Right atrium auricular region (tissue), 2 donors: Measurements from ENCODE around the gene SFXN4. TPM values are rescaled to one million over a fixed set of nuclear protein-coding genes. Genes with fewer than 3 reads are reported as not detected.
"Not testable (repeated sequence)": the region's sequence is repeated elsewhere in the genome, so short reads cannot be mapped to it uniquely, and the experiment has no call there.

ENCODE experiments used
- DNase-seq: peaks from one replicate; pipeline ENCODE4 v3.0.0-alpha.2; 2019; ENCODE audit warnings: low spot score
- H3K27ac ChIP-seq, 2 donors: fragments of 200-600 bp; sonication (generic); 1 replicate in 1 of 2; 2 replicates in 1 of 2; pipeline ENCODE4 v1.5.1; 2016 to 2019
- H3K27me3 ChIP-seq, 2 donors: fragments of 200-600 bp; sonication (generic); one replicate each; pipeline versions ENCODE4 v1.5.1 to v1.6.0; 2017 to 2019
- H3K36me3 ChIP-seq: fragments of 200-600 bp; sonication (generic); one replicate; pipeline ENCODE4 v1.5.1; 2016
- H3K4me1 ChIP-seq, 2 donors: fragments of 200-600 bp; sonication (generic); one replicate each; pipeline versions ENCODE4 v1.5.1 to v1.6.0; 2017 to 2019
- H3K4me3 ChIP-seq, 2 donors: fragments of 200-600 bp; sonication (generic); 1 replicate in 1 of 2; 2 replicates in 1 of 2; pipeline ENCODE4 v1.5.1; 2017 to 2019; ENCODE audit warnings: mild to moderate bottlenecking in 1 of 2, moderate library complexity in 1 of 2
- H3K9me3 ChIP-seq, 2 donors: fragments of 200-600 bp; sonication (generic); one replicate each; pipeline ENCODE4 v1.5.1; 2019
- total RNA-seq, 2 donors: library from RNA; depleted of rRNA; stranded (reverse); fragments of >200 nt; gene quantifications; one replicate each; pipeline ENCODE4 v1.1.0, GENCODE V29; 2016
- TF ChIP-seq, protein P1 (sequence below), 2 donors: fragments of 200-600 bp; sonication (generic); IDR thresholded peaks; one replicate each; pipeline ENCODE4 v1.5.1; 2019; ENCODE audit warnings: antibody characterized with exemption in 2 of 2

Gene SFXN4
- total RNA-seq, 2 donors from 2014 or later: 31.3 to 49.6 TPM

GRCh38 chr10:119161680-119162451, 3.6 kb downstream of the SFXN4 start:
- no peaks in the 10 kb centered on the region for H3K9me3 ChIP-seq
- H3K4me1 ChIP-seq: peaks cover 0 to 18% of the 10 kb centered on the region in 2 donors
- no peak for DNase-seq
- TF ChIP-seq, protein P1, sequence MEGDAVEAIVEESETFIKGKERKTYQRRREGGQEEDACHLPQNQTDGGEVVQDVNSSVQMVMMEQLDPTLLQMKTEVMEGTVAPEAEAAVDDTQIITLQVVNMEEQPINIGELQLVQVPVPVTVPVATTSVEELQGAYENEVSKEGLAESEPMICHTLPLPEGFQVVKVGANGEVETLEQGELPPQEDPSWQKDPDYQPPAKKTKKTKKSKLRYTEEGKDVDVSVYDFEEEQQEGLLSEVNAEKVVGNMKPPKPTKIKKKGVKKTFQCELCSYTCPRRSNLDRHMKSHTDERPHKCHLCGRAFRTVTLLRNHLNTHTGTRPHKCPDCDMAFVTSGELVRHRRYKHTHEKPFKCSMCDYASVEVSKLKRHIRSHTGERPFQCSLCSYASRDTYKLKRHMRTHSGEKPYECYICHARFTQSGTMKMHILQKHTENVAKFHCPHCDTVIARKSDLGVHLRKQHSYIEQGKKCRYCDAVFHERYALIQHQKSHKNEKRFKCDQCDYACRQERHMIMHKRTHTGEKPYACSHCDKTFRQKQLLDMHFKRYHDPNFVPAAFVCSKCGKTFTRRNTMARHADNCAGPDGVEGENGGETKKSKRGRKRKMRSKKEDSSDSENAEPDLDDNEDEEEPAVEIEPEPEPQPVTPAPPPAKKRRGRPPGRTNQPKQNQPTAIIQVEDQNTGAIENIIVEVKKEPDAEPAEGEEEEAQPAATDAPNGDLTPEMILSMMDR (IDR thresholded peaks at IDR 0.05): no peak
- H3K27ac ChIP-seq: no peak overlapping the region
- no peak overlapping the region for H3K4me3 ChIP-seq
- no peaks in the 10 kb centered on the region for H3K27me3 ChIP-seq
- peaks cover 33% of the 10 kb centered on the region for H3K36me3 ChIP-seq

DNA sequence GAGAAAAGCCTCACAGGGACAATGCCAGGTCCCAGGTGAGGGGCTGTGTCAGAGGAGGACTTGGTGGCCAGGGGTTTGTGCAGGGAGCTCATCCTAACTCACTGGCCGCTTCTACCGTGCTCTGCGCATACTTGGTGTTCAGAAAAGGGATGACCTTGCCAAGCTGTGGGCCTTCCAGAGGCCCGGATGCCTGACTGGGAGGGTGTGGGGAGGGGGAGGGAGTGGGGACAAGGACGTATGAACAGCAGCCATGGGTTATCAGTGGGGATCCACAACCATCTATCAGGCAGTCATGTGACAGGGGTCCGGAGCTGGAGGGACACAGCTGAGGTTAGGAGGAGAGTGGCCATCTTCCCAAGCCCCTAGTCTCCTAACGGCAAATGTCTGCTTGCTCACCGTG, 6.2 kb downstream of the SFXN4 start:
- no peaks in the 10 kb centered on the region for H3K27me3 ChIP-seq
- no peak overlapping the region for H3K27ac ChIP-seq
- peaks cover 0 to 2% of the 10 kb centered on the region in 2 donors for H3K4me1 ChIP-seq
- H3K9me3 ChIP-seq: no peaks in the 10 kb centered on the region
- TF ChIP-seq, protein P1 (IDR thresholded peaks at IDR 0.05): no peak
- peaks cover 59% of the 10 kb centered on the region for H3K36me3 ChIP-seq
- no peak overlapping the region for H3K4me3 ChIP-seq
- DNase-seq: no peak

DNA sequence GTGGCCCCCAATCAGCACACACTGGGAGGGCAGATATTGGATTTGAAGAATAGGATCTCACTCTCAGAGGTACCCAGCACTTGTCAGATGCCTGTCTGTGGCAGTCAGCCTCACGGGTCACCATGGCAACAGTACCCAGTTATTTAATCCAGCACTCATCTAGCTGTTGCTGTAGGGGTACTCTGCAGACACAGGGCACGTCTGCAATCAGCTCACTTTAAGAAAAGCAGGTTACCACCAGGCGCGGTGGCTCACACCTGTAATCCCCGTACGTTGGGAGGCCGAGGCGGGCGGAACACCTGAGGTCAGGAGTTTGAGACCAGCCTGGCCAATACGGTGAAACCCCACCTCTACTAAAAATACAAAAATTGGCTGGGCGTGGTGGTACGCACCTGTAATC, 11.9 kb downstream of the SFXN4 start:
- Histone ChIP-seq H3K36me3 (peaks cover 82% of the 10 kb centered on the region), H3K27me3 (no peaks in the 10 kb centered on the region), H3K4me1 (no peaks in the 10 kb centered on the region), H3K4me3 (no peak overlapping the region), H3K9me3 (no peaks in the 10 kb centered on the region), H3K27ac (no peak overlapping the region)
- TF ChIP-seq, protein P1 (IDR thresholded peaks at IDR 0.05): no peak
- DNase-seq: no peak

GRCh38 chr10:119153041-119153440, 12.5 kb downstream of the SFXN4 start:
- Histone ChIP-seq H3K36me3 (peaks cover 79% of the 10 kb centered on the region), H3K4me3 (no peak overlapping the region), H3K27ac (no peak overlapping the region), H3K27me3 (no peaks in the 10 kb centered on the region), H3K9me3 (no peaks in the 10 kb centered on the region), H3K4me1 (no peaks in the 10 kb centered on the region)
- no peak for DNase-seq
- TF ChIP-seq, protein P1 (IDR thresholded peaks at IDR 0.05): no peak

DNA sequence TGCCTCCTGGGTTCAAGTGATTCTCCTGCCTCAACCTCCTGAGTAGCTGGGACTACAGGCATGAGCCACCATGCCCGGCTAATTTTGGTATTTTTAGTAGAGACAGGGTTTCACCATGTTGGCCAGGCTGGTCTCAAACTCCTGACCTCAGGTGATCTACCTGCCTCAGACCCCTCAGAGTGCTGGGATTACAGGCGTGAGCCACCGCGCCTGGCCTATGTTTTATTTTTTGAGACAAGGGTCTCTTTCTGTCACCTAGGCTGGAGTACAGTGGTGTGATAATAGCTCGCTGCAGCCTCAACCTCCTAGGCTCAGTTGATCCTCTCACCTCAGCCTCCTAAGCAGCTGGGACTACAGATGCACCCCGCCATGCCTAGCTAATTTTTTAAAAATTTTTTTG, 13.9 kb downstream of the SFXN4 start:
- not testable (repeated sequence) for H3K4me3 ChIP-seq, DNase-seq, H3K27ac ChIP-seq, H3K9me3 ChIP-seq, H3K27me3 ChIP-seq, H3K4me1 ChIP-seq
- peaks cover 81% of the 10 kb centered on the region for H3K36me3 ChIP-seq

DNA sequence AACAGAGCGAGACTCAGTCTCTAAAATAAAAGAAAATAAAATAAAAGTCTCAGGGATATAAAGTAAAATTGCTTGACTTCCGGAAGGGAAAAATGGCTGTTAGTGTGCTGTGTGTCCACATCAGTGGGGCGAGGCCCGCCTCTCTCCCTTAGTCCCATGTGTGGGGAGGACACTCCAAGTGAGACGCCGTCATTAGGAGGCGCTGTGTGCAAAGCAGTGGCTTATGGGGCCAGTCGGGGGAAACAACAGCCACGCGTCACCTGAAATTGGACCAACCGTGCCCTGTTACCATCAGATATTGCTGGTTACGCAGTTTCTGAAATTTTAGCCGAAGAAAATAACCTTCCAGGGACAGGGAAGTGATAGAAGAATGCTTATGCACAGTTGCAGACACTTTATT, 15.8 kb downstream of the SFXN4 start:
- TF ChIP-seq, protein P1 (IDR thresholded peaks at IDR 0.05): no peak
- H3K36me3 ChIP-seq: peaks cover 73% of the 10 kb centered on the region
- no peak for DNase-seq
- no peaks in the 10 kb centered on the region for H3K27me3 ChIP-seq
- no peak overlapping the region for H3K4me3 ChIP-seq
- H3K4me1 ChIP-seq: no peaks in the 10 kb centered on the region
- H3K9me3 ChIP-seq: no peaks in the 10 kb centered on the region
- no peak overlapping the region for H3K27ac ChIP-seq
